ENCODE measurements around the gene ADAMTS2.

ADAMTS2 gene

GRCh38 chr5:179150011-179150410, 195.2 kb downstream of the ADAMTS2 start:
- no peak for DNase-seq

GRCh38 chr5:179149278-179149677, 196.0 kb downstream of the ADAMTS2 start:
- no peak for DNase-seq

- DNase-seq = no peak
Observed at GRCh38 chr5:179148703-179149170, 196.5 kb downstream of the ADAMTS2 start.

GRCh38 chr5:179147991-179148702, 197.1 kb downstream of the ADAMTS2 start:
- DNase-seq = no peak

GRCh38 chr5:179146277-179146676, 199.0 kb downstream of the ADAMTS2 start:
- DNase-seq = no peak

- no peak for DNase-seq
Observed at GRCh38 chr5:179143446-179143845, 201.8 kb downstream of the ADAMTS2 start.

GRCh38 chr5:179142434-179143198, 202.6 kb downstream of the ADAMTS2 start:
- no peak for DNase-seq

GRCh38 chr5:179141867-179142266, 203.4 kb downstream of the ADAMTS2 start:
- no peak for DNase-seq

GRCh38 chr5:179140293-179140692, 205.0 kb downstream of the ADAMTS2 start:
- no peak for DNase-seq

- DNase-seq = no peak
Observed at GRCh38 chr5:179139936-179140235, 205.4 kb downstream of the ADAMTS2 start.

- no peak for DNase-seq
Observed at GRCh38 chr5:179139111-179139935, 205.9 kb downstream of the ADAMTS2 start.

GRCh38 chr5:179138568-179138925, 206.7 kb downstream of the ADAMTS2 start:
- no peak for DNase-seq

GRCh38 chr5:179137643-179138567, 207.4 kb downstream of the ADAMTS2 start:
- DNase-seq = no peak

GRCh38 chr5:179137016-179137642, 208.1 kb downstream of the ADAMTS2 start:
- DNase-seq = no peak

- DNase-seq = no peak
Observed at GRCh38 chr5:179135441-179136215, 209.6 kb downstream of the ADAMTS2 start.

GRCh38 chr5:179135006-179135405, 210.3 kb downstream of the ADAMTS2 start:
- no peak for DNase-seq

GRCh38 chr5:179134511-179134910, 210.8 kb downstream of the ADAMTS2 start:
- no peak for DNase-seq

- no peak for DNase-seq
Observed at GRCh38 chr5:179132586-179133355, 212.5 kb downstream of the ADAMTS2 start.

GRCh38 chr5:179131886-179132585, 213.2 kb downstream of the ADAMTS2 start:
- DNase-seq = no peak

All from activated CD4-positive, CD25-positive, alpha-beta regulatory T cell treated with anti-CD3 and anti-CD28 coated beads, Interleukin-2, amount 50 U/mL, for 72 hours (primary cell).